GM21619 (cell line): ENCODE measurements around the gene MYBPC2.
"Not testable (repeated sequence)": the region's sequence is repeated elsewhere in the genome, so short reads cannot be mapped to it uniquely, and the experiment has no call there.

Source experiments
- ATAC-seq: cut with Tn5 transposase; IDR thresholded peaks from one replicate; pipeline ENCODE4 v1.9.1; 2021; ENCODE audit not compliant: unreplicated experiment

MYBPC2 gene

GRCh38 chr19:50427318-50427925 is 5.3 kb upstream of the MYBPC2 start:
- ATAC-seq: no peak

GRCh38 chr19:50427997-50428425 is 4.7 kb upstream of the MYBPC2 start:
- ATAC-seq: no peak

- ATAC-seq: no peak
Observed at GRCh38 chr19:50428772-50429463, 3.8 kb upstream of the MYBPC2 start.

GRCh38 chr19:50430888-50431342 is 1.8 kb upstream of the MYBPC2 start:
- ATAC-seq: no peak

GRCh38 chr19:50431343-50432220 is 1.1 kb upstream of the MYBPC2 start:
- peak; percentile 64 for ATAC-seq

- no peak for ATAC-seq
Observed at GRCh38 chr19:50433201-50434180, 799 bp downstream of the MYBPC2 start.

- ATAC-seq: no peak
Observed at GRCh38 chr19:50434525-50434924, 1.8 kb downstream of the MYBPC2 start.

GRCh38 chr19:50435221-50435620 is 2.5 kb downstream of the MYBPC2 start:
- ATAC-seq: no peak

- ATAC-seq: no peak
Observed at GRCh38 chr19:50435627-50436026, 2.9 kb downstream of the MYBPC2 start.

GRCh38 chr19:50437862-50438449 is 5.3 kb downstream of the MYBPC2 start:
- no peak for ATAC-seq

- ATAC-seq: not testable (repeated sequence)
Observed at GRCh38 chr19:50439130-50439529, 6.4 kb downstream of the MYBPC2 start.

GRCh38 chr19:50444059-50444458 is 11.4 kb downstream of the MYBPC2 start:
- ATAC-seq: no peak

GRCh38 chr19:50447053-50447452 is 14.4 kb downstream of the MYBPC2 start:
- ATAC-seq: no peak

- ATAC-seq: no peak
Observed at GRCh38 chr19:50447750-50448149, 15.1 kb downstream of the MYBPC2 start.

- no peak for ATAC-seq
Observed at GRCh38 chr19:50449236-50449899, 16.7 kb downstream of the MYBPC2 start.

- no peak for ATAC-seq
Observed at GRCh38 chr19:50450369-50451222, 17.9 kb downstream of the MYBPC2 start.

GRCh38 chr19:50451223-50451534 is 18.5 kb downstream of the MYBPC2 start:
- ATAC-seq: no peak

- no peak for ATAC-seq
Observed at GRCh38 chr19:50453243-50453642, 20.6 kb downstream of the MYBPC2 start.

- ATAC-seq: no peak
Observed at GRCh38 chr19:50455992-50456391, 23.3 kb downstream of the MYBPC2 start.
